B cell (primary cell): Measurements from ENCODE around the gene LAMA3. TPM values are rescaled to one million over a fixed set of nuclear protein-coding genes. Genes with fewer than 3 reads are reported as not detected.

Source experiments
- ATAC-seq: fragments of 200-7000 bp; cut with Tn5 transposase; one replicate; pipeline ENCODE4 v1.10.0; 2021; ENCODE audit warnings: low read depth, mild to moderate bottlenecking, moderate number of reproducible peaks, moderate library complexity
- CTCF ChIA-PET: fragments of 350-600 bp; sonication (Branson Sonifier 250); formaldehyde crosslinking; loops from one replicate; lab custom pipeline; 2021; ENCODE audit warnings: antibody characterized with exemption, inconsistent platforms; lab: Charles Lee
- POLR2A ChIA-PET: fragments of 350-600 bp; sonication (Branson Sonifier 250); formaldehyde crosslinking; loops from one replicate; lab custom pipeline; 2021; ENCODE audit warnings: antibody characterized with exemption; lab: Charles Lee
- DNase-seq: peaks from one replicate; pipeline ENCODE4 v3.0.0; 2013
- H2AFZ ChIP-seq: 2 replicates; pipeline ENCODE4 v1.6.1; 2012; ENCODE audit warnings: mild to moderate bottlenecking, low read depth, low read length; ENCODE audit not compliant: insufficient read depth, poor library complexity, severe bottlenecking
- H3K27ac ChIP-seq, 2 donors: 1 replicate in 1 of 2; 2 replicates in 1 of 2; pipeline ENCODE4 v1.5.1; 2012 to 2013; ENCODE audit warnings: low read length in 2 of 2, mild to moderate bottlenecking in 2 of 2, moderate library complexity in 1 of 2
- H3K27me3 ChIP-seq, 4 experiments: fragments of 200-600 bp in 1 of 4; sonication (generic) in 1 of 4; replicated peaks in 1 of 4; 1 replicate in 2 of 4; 2 replicates in 2 of 4; pipeline versions ENCODE4 v1.6.1 to v1.7.0; 2013 to 2016; ENCODE audit warnings: low read length in 3 of 4, mild to moderate bottlenecking in 2 of 4, mixed read lengths in 1 of 4, moderate library complexity in 1 of 4; ENCODE audit not compliant: insufficient read depth in 4 of 4, control insufficient read depth in 3 of 4; ENCODE audit errors: control extremely low read depth in 1 of 4
- H3K36me3 ChIP-seq, 2 experiments: replicated peaks in 1 of 2; 1 replicate in 1 of 2; 2 replicates in 1 of 2; pipeline versions ENCODE4 v1.6.1 to v1.7.1; 2013; ENCODE audit warnings: low read length in 1 of 2; ENCODE audit not compliant: insufficient read depth in 2 of 2, control insufficient read depth in 1 of 2; ENCODE audit errors: control extremely low read depth in 1 of 2, extremely low read depth in 1 of 2
- H3K4me1 ChIP-seq, 2 donors: fragments of 200-600 bp in 1 of 2; sonication (generic) in 1 of 2; 1 replicate in 1 of 2; 2 replicates in 1 of 2; pipeline versions ENCODE4 v1.5.1 to v1.6.1; 2013 to 2017; ENCODE audit warnings: low read length in 2 of 2; ENCODE audit not compliant: control insufficient read depth in 2 of 2, insufficient read depth in 2 of 2
- H3K4me2 ChIP-seq: replicated peaks from 2 replicates; pipeline ENCODE3; 2012; ENCODE audit warnings: mild to moderate bottlenecking, low read depth, low read length; ENCODE audit not compliant: poor library complexity, severe bottlenecking
- H3K4me3 ChIP-seq, 5 experiments: fragments of 200-600 bp in 1 of 5; sonication (generic) in 1 of 5; 1 replicate in 3 of 5; 2 replicates in 2 of 5; pipeline versions ENCODE4 v1.5.1 to v1.7.0; 2011 to 2016; ENCODE audit warnings: low read length in 4 of 5, mild to moderate bottlenecking in 4 of 5, low read depth in 2 of 5, control low read depth in 1 of 5, moderate library complexity in 1 of 5; ENCODE audit not compliant: insufficient read depth in 1 of 5; ENCODE audit errors: control extremely low read depth in 1 of 5, extremely low read depth in 1 of 5
- H3K79me2 ChIP-seq: fragments of 200-600 bp; sonication (generic); one replicate; pipeline ENCODE4 v1.6.0; 2016; ENCODE audit warnings: low read length; ENCODE audit not compliant: control insufficient read depth, insufficient read depth
- H3K9ac ChIP-seq: fragments of 200-600 bp; sonication (generic); 2 replicates; pipeline ENCODE4 v1.6.1; 2017; ENCODE audit warnings: mild to moderate bottlenecking, low read length, moderate library complexity
- H3K9me3 ChIP-seq, 3 donors: one replicate each; pipeline versions ENCODE4 v1.6.1 to v1.7.1; 2013; ENCODE audit warnings: low read length in 2 of 3; ENCODE audit not compliant: control insufficient read depth in 2 of 3, insufficient read depth in 1 of 3; ENCODE audit errors: control extremely low read depth in 1 of 3
- H4K20me1 ChIP-seq: 2 replicates; pipeline ENCODE4 v1.6.0; 2012; ENCODE audit warnings: mild to moderate bottlenecking, low read length; ENCODE audit not compliant: insufficient read depth, control insufficient read depth, poor library complexity, severe bottlenecking
- H3K27ac Mint-ChIP-seq: one replicate; pipeline ENCODE4 v1.8.0; 2021; ENCODE audit warnings: mixed read lengths
- H3K27me3 Mint-ChIP-seq: one replicate; pipeline ENCODE4 v1.8.0; 2021; ENCODE audit warnings: mixed read lengths
- H3K4me1 Mint-ChIP-seq: one replicate; pipeline ENCODE4 v1.8.0; 2021; ENCODE audit warnings: mixed read lengths
- H3K4me3 Mint-ChIP-seq: one replicate; pipeline ENCODE4 v1.8.0; 2021; ENCODE audit warnings: mixed read lengths
- H3K9me3 Mint-ChIP-seq: one replicate; pipeline ENCODE4 v1.8.0; 2022; ENCODE audit warnings: mixed read lengths; ENCODE audit not compliant: insufficient read depth
- CTCF ChIP-seq: fragments of 200-600 bp; IDR thresholded peaks from one replicate; pipeline ENCODE4 v1.8.0; 2022; ENCODE audit warnings: antibody characterized with exemption, mild to moderate bottlenecking
- EZH2 ChIP-seq: IDR thresholded peaks from 2 replicates; pipeline ENCODE4 v1.6.1; 2012; ENCODE audit warnings: borderline replicate concordance, low read depth, mild to moderate bottlenecking, moderate library complexity, low read length; ENCODE audit not compliant: insufficient read depth, poor library complexity, severe bottlenecking
- WGBS: methylation state at CpG from one replicate; pipeline ENCODE4 v1.1.5; 2013; ENCODE audit warnings: missing lambda C conversion rate; ENCODE audit not compliant: insufficient coverage; 5-methylcytosine and 5-hydroxymethylcytosine counted together
- intact Hi-C: fragments of 100-400 bp; cut with micrococcal nuclease; formaldehyde crosslinking; loops from one replicate; pipeline ENCODE4 v1.10.0; 2022
- polyA plus RNA-seq: library from polyadenylated mRNA; depleted of rRNA; stranded (reverse); fragments of >200 nt; gene quantifications from 2 replicates; pipeline ENCODE4 v1.2.3, GENCODE V29; 2012
- total RNA-seq, 2 donors: library from RNA; stranded (reverse); fragments of 120-200 nt in 1 of 2; gene quantifications; 1 replicate in 1 of 2; 2 replicates in 1 of 2; pipeline versions ENCODE4 v1.2.3 to v1.2.4, GENCODE V29; 2013 to 2022

LAMA3 gene
- total and polyA plus RNA-seq, 2 donors (not counting 1 experiment from before 2014, with no cell fraction given), result 0.03 to 0.32 TPM

DNA sequence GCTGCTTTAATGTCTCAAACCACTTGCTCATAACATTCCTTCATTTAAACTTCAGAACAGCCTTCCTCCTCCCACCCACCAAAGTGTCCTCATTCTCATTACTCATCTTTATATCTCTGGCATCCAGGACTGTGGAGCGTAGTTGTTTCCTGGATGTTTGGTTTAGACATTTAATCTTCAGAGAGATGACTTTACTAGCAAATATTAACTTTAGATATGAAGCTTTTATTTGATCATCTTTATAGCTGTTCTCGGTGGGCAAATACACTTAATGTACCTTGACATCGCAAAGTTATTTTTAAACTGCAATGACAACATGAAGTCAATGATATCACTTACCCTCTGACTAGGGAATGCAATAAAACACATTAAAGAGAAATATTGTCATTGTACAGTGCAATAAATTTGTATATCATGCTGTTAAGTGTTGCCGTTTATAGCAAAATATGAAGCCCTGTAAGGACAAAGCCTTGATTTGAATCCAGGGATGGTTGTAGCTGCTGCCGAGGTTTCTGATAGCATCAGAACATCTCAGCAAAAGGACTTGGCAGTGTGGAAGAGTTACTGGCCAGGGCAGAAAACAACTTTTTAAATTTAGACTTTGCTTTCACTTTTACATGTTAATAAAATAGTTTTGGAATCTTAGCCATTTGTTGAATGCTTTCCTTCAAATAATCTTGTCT lies 4.6 kb upstream of the LAMA3 start:
- H3K79me2 ChIP-seq, result no peaks in the 10 kb centered on the region
- no peaks in the 10 kb centered on the region for H3K36me3 ChIP-seq
- TF ChIP-seq CTCF (no peak), EZH2 (no peak)
- peaks cover 0 to 4% (median 2%) of the 10 kb centered on the region in 3 donors for H3K9me3 ChIP-seq
- ATAC-seq (no peak), DNase-seq (no peak)
- no peak overlapping the region for H3K4me3 Mint-ChIP-seq
- ChIA-PET CTCF (no interaction called here), POLR2A (no interaction called here)
- no peak overlapping the region for H2AFZ ChIP-seq
- H3K27me3 ChIP-seq, result peaks cover 0 to 20% (median 10%) of the 10 kb centered on the region in 4 experiments
- H3K9ac ChIP-seq, result no peak overlapping the region
- no peaks in the 10 kb centered on the region for H3K9me3 Mint-ChIP-seq
- H3K27ac Mint-ChIP-seq, result no peak overlapping the region
- H3K4me1 ChIP-seq, result peaks cover 6 to 7% of the 10 kb centered on the region in 2 donors
- 100% methylated on average over 1 of the region's 5 CpGs for WGBS
- H3K4me3 ChIP-seq, result no peak overlapping the region
- intact Hi-C loops, result no loop called here
- peaks cover 4% of the 10 kb centered on the region for H3K4me1 Mint-ChIP-seq
- no peaks in the 10 kb centered on the region for H4K20me1 ChIP-seq
- H3K27ac ChIP-seq, result no peak overlapping the region
- no peak overlapping the region for H3K4me2 ChIP-seq
- peaks cover 43% of the 10 kb centered on the region for H3K27me3 Mint-ChIP-seq

GRCh38 chr18:23688528-23688927 lies 725 bp upstream of the LAMA3 start:
- DNase-seq, result no peak
- peaks cover 0 to 28% (median 16%) of the 10 kb centered on the region in 4 experiments for H3K27me3 ChIP-seq
- CTCF ChIA-PET, result no interaction called here
- TF ChIP-seq EZH2 (no peak), CTCF (no peak)
- Mint-ChIP-seq H3K27ac (no peak overlapping the region), H3K4me1 (peaks cover 9% of the 10 kb centered on the region), H3K27me3 (peaks cover 41% of the 10 kb centered on the region), H3K4me3 (no peak overlapping the region), H3K9me3 (no peaks in the 10 kb centered on the region)
- POLR2A ChIA-PET, result no interaction called here
- no peaks in the 10 kb centered on the region for H3K36me3 ChIP-seq
- H3K9me3 ChIP-seq, result peaks cover 0 to 6% (median 2%) of the 10 kb centered on the region in 3 donors
- H3K4me3 ChIP-seq, result no peak overlapping the region
- WGBS, result 25% methylated on average over 2 of the region's 5 CpGs
- H3K9ac ChIP-seq, result no peak overlapping the region
- no peak overlapping the region for H2AFZ ChIP-seq
- no peaks in the 10 kb centered on the region for H3K79me2 ChIP-seq
- intact Hi-C loops, result no loop called here
- no peaks in the 10 kb centered on the region for H4K20me1 ChIP-seq
- no peak for ATAC-seq
- H3K27ac ChIP-seq, result no peak overlapping the region
- peaks cover 14 to 15% of the 10 kb centered on the region in 2 donors for H3K4me1 ChIP-seq
- no peak overlapping the region for H3K4me2 ChIP-seq
